HEK293 (cell line): Measurements from ENCODE around the gene IGSF21.

ENCODE experiments used
- CTCF ChIA-PET: fragments of 350-600 bp; formaldehyde crosslinking; extraction: SDS; loops from one replicate; lab custom pipeline; 2021; ENCODE audit warnings: antibody characterized with exemption; lab: Yijun Ruan, JAX
- POLR2A ChIA-PET: fragments of 300-600 bp; formaldehyde crosslinking; extraction: SDS; loops from one replicate; lab custom pipeline; 2020; ENCODE audit warnings: antibody characterized with exemption, inconsistent platforms; lab: Yijun Ruan, JAX
- H3K27ac ChIP-seq: fragments of 200-500 bp; sonication (Bioruptor generic); 2 replicates; pipeline ENCODE4 v1.5.1; 2014; ENCODE audit warnings: low read depth, low read length, control low read depth, inconsistent platforms; ENCODE audit errors: extremely low read depth
- H3K36me3 ChIP-seq, 2 experiments: fragments of 200-500 bp in 1 of 2; sonication (Bioruptor generic) in 1 of 2; 1 replicate in 1 of 2; 2 replicates in 1 of 2; pipeline ENCODE4 v1.5.1; 2014 to 2017; ENCODE audit warnings: inconsistent platforms in 2 of 2, low read length in 2 of 2; ENCODE audit not compliant: control insufficient read depth in 2 of 2, insufficient read depth in 1 of 2
- H3K4me1 ChIP-seq: fragments of 200-500 bp; sonication (Bioruptor generic); 2 replicates; pipeline ENCODE4 v1.5.1; 2014; ENCODE audit warnings: mild to moderate bottlenecking, low read length, inconsistent platforms; ENCODE audit not compliant: control insufficient read depth, insufficient read depth
- H3K4me3 ChIP-seq: 2 replicates; pipeline ENCODE4 v1.5.1; 2011; ENCODE audit warnings: low read depth, mild to moderate bottlenecking, control low read depth, low read length, moderate library complexity
- H3K9me3 ChIP-seq: fragments of 200-500 bp; sonication (Bioruptor generic); 2 replicates; pipeline ENCODE4 v1.5.1; 2014; ENCODE audit warnings: low read depth, low read length, inconsistent platforms; ENCODE audit not compliant: control insufficient read depth, insufficient read depth
- EGR2 ChIP-seq: fragments of 450-650 bp; formaldehyde crosslinking; IDR thresholded peaks from 2 replicates; pipeline ENCODE4 v1.5.1; 2016; ENCODE audit warnings: low read depth, missing biosample characterization, missing genetic modification characterization
- KLF10 ChIP-seq: fragments of 450-650 bp; IDR thresholded peaks from 2 replicates; pipeline ENCODE4 v1.5.1; 2018; ENCODE audit warnings: missing biosample characterization, mild to moderate bottlenecking, missing genetic modification characterization
- PRDM4 ChIP-seq: fragments of 450-650 bp; formaldehyde crosslinking; IDR thresholded peaks from 2 replicates; pipeline ENCODE4 v1.5.1; 2017; ENCODE audit warnings: missing biosample characterization, missing genetic modification characterization
- SP3 ChIP-seq: fragments of 450-650 bp; formaldehyde crosslinking; IDR thresholded peaks from 2 replicates; pipeline ENCODE4 v1.5.1; 2016; ENCODE audit warnings: missing biosample characterization, missing genetic modification characterization
- SP7 ChIP-seq: fragments of 450-650 bp; formaldehyde crosslinking; IDR thresholded peaks from 2 replicates; pipeline ENCODE4 v1.5.1; 2016; ENCODE audit warnings: missing biosample characterization, missing genetic modification characterization
- WT1 ChIP-seq: fragments of 450-650 bp; formaldehyde crosslinking; IDR thresholded peaks from 2 replicates; pipeline ENCODE4 v1.5.1; 2016; ENCODE audit warnings: missing biosample characterization, missing genetic modification characterization
- ZEB2 ChIP-seq: fragments of 450-650 bp; formaldehyde crosslinking; IDR thresholded peaks from 2 replicates; pipeline ENCODE4 v1.5.1; 2016; ENCODE audit warnings: missing biosample characterization, missing genetic modification characterization
- ZFHX2 ChIP-seq: fragments of 450-650 bp; formaldehyde crosslinking; conservative IDR thresholded peaks from 2 replicates; pipeline ENCODE4 v1.5.1; 2016; ENCODE audit warnings: missing biosample characterization, missing genetic modification characterization
- ZNF211 ChIP-seq: fragments of 450-650 bp; formaldehyde crosslinking; IDR thresholded peaks from 2 replicates; pipeline ENCODE4 v1.5.1; 2016; ENCODE audit warnings: low read depth, missing biosample characterization, missing genetic modification characterization
- ZNF292 ChIP-seq: fragments of 450-650 bp; formaldehyde crosslinking; IDR thresholded peaks from 2 replicates; pipeline ENCODE4 v1.5.1; 2016; ENCODE audit warnings: low read depth, missing biosample characterization, missing genetic modification characterization, borderline replicate concordance
- ZNF324 ChIP-seq: fragments of 450-650 bp; formaldehyde crosslinking; IDR thresholded peaks from 2 replicates; pipeline ENCODE4 v1.5.1; 2016; ENCODE audit warnings: missing biosample characterization, missing genetic modification characterization
- ZNF366 ChIP-seq: fragments of 450-650 bp; formaldehyde crosslinking; conservative IDR thresholded peaks from 2 replicates; pipeline ENCODE4 v1.5.1; 2016; ENCODE audit warnings: missing biosample characterization, missing genetic modification characterization
- ZNF513 ChIP-seq: fragments of 450-650 bp; IDR thresholded peaks from 2 replicates; pipeline ENCODE4 v1.5.1; 2018; ENCODE audit warnings: missing biosample characterization, missing genetic modification characterization
- ZNF560 ChIP-seq: fragments of 450-650 bp; formaldehyde crosslinking; IDR thresholded peaks from 2 replicates; pipeline ENCODE4 v1.5.1; 2017; ENCODE audit warnings: missing biosample characterization, missing genetic modification characterization, borderline replicate concordance
- TF ChIP-seq, protein P1 (sequence below): fragments of 450-650 bp; formaldehyde crosslinking; IDR thresholded peaks from 2 replicates; pipeline ENCODE4 v1.5.1; 2016; ENCODE audit warnings: missing biosample characterization, missing genetic modification characterization
- TF ChIP-seq, protein P2 (sequence below): fragments of 450-650 bp; formaldehyde crosslinking; IDR thresholded peaks from 2 replicates; pipeline ENCODE4 v1.5.1; 2016; ENCODE audit warnings: missing biosample characterization, missing genetic modification characterization
- TF ChIP-seq, protein P3 (sequence below): fragments of 450-650 bp; formaldehyde crosslinking; IDR thresholded peaks from 2 replicates; pipeline ENCODE4; 2016; ENCODE audit warnings: missing biosample characterization, missing genetic modification characterization

The IGSF21 gene

DNA sequence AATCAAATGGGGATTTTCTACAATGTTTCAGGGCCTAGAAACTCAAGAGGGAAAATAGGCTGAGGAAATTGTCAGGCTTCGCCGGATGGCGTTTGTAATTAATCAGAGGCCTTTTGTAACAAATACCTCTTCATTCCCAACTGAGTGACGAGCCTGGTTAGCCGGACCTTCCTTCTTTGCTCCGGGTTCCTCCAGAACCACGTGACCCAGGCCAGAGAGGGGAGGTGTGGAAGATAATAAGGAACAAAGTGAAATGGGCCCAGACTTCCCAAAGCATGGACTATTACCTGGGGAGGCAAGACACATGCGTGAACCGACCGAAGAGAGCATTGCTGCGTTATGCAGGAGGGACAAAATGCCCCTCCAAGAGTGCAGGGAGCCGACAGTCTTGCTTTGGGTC is 7.5 kb upstream of the IGSF21 start (continued):
- no peak for TF ChIP-seq ZNF513
- TF ChIP-seq SP7 = no peak
- TF ChIP-seq WT1 (tag by site-specific recombination) = no peak
- TF ChIP-seq, protein P1, sequence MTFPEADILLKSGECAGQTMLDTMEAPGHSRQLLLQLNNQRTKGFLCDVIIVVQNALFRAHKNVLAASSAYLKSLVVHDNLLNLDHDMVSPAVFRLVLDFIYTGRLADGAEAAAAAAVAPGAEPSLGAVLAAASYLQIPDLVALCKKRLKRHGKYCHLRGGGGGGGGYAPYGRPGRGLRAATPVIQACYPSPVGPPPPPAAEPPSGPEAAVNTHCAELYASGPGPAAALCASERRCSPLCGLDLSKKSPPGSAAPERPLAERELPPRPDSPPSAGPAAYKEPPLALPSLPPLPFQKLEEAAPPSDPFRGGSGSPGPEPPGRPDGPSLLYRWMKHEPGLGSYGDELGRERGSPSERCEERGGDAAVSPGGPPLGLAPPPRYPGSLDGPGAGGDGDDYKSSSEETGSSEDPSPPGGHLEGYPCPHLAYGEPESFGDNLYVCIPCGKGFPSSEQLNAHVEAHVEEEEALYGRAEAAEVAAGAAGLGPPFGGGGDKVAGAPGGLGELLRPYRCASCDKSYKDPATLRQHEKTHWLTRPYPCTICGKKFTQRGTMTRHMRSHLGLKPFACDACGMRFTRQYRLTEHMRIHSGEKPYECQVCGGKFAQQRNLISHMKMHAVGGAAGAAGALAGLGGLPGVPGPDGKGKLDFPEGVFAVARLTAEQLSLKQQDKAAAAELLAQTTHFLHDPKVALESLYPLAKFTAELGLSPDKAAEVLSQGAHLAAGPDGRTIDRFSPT (tag by site-specific recombination) = no peak
- TF ChIP-seq ZNF560 (tag by site-specific recombination) = no peak
- no peak for TF ChIP-seq KLF10 (tag by site-specific recombination)
- TF ChIP-seq, protein P2, sequence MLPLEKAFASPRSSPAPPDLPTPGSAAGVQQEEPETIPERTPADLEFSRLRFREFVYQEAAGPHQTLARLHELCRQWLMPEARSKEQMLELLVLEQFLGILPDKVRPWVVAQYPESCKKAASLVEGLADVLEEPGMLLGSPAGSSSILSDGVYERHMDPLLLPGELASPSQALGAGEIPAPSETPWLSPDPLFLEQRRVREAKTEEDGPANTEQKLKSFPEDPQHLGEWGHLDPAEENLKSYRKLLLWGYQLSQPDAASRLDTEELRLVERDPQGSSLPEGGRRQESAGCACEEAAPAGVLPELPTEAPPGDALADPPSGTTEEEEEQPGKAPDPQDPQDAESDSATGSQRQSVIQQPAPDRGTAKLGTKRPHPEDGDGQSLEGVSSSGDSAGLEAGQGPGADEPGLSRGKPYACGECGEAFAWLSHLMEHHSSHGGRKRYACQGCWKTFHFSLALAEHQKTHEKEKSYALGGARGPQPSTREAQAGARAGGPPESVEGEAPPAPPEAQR (tag by site-specific recombination) = no peak
- no peak for TF ChIP-seq ZNF324
- TF ChIP-seq ZEB2 (tag by site-specific recombination) = no peak
- no peak for TF ChIP-seq PRDM4
- TF ChIP-seq, protein P3, sequence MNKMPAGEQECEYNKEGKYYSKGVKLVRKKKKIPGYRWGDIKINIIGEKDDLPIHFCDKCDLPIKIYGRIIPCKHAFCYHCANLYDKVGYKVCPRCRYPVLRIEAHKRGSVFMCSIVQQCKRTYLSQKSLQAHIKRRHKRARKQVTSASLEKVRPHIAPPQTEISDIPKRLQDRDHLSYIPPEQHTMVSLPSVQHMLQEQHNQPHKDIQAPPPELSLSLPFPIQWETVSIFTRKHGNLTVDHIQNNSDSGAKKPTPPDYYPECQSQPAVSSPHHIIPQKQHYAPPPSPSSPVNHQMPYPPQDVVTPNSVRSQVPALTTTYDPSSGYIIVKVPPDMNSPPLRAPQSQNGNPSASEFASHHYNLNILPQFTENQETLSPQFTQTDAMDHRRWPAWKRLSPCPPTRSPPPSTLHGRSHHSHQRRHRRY = no peak
- TF ChIP-seq, all 188 proteins: peak for 0

DNA sequence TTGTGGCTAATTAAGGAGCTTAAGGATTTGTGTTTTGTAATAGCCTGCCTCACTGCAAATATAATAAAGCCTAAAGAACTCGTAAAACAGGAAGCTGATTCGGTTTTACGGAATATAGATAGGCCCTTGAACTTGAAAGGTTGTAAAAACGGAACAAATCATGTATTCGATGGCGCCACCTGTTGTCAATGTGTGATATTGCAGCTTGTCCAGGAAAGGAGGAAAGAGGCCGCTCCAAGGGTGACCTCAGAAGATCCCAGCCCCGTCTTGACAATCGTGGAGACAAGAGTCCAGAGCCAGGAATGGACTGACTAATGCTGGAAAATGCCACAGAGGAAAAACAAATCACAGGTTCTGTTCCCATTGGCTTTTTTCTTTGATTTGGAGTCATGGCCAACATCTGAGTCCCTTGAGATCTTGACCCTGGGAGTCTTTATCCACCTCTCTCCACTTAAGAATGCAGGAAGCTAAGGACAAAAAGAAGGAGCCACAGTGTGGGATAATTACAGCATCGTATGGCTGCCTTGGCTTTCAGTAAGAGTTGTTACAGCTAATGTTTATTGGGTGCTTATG is 7.0 kb upstream of the IGSF21 start:
- CTCF ChIA-PET = interaction anchor here (0.6 to 2.1 kb wide), 30 partner anchors 9 to 854 kb away, joined by 3 to 14 read pairs (median 4); no protein-coding TSS in a partner anchor
- POLR2A ChIA-PET = interaction anchor here (0.6 kb wide), 1 partner anchor 608 kb away, joined by 4 read pairs; no protein-coding TSS in a partner anchor
- Histone ChIP-seq H3K4me1 (no peaks in the 10 kb centered on the region), H3K36me3 (no peaks in the 10 kb centered on the region), H3K9me3 (no peaks in the 10 kb centered on the region), H3K27ac (no peak overlapping the region), H3K4me3 (no peak overlapping the region)
- TF ChIP-seq ZEB2 (tag by site-specific recombination) (0 out of 2 replicates have a peak, but pooled peaks have one; percentile 14), SP3 (no peak)

GRCh38 chr1:18101508-18101907 is 6.1 kb upstream of the IGSF21 start:
- H3K27ac ChIP-seq = no peak overlapping the region
- no peaks in the 10 kb centered on the region for H3K9me3 ChIP-seq
- no peaks in the 10 kb centered on the region for H3K4me1 ChIP-seq
- no peaks in the 10 kb centered on the region for H3K36me3 ChIP-seq
- CTCF ChIA-PET = interaction anchor here (1.2 to 2.1 kb wide), 4 partner anchors 10 to 178 kb away, joined by 3 to 14 read pairs (median 7); no protein-coding TSS in a partner anchor
- POLR2A ChIA-PET = no interaction called here
- no peak for TF ChIP-seq ZNF292 (tag by site-specific recombination)
- TF ChIP-seq ZNF366 (tag by site-specific recombination) = 0 out of 2 replicates have a peak, but pooled peaks have one; percentile 17
- TF ChIP-seq ZFHX2 (tag by site-specific recombination) = peak; percentile 98
- TF ChIP-seq ZNF211 (tag by site-specific recombination) = no peak
- TF ChIP-seq EGR2 (tag by site-specific recombination) = peak; percentile 100
- no peak overlapping the region for H3K4me3 ChIP-seq
